Stimulated activated naive B cell treated with anti-CD40 and anti-IgM and Interleukin-4, amounts not matched to agents 10 μg/mL and 1 μg/mL and 100 μg/mL, for 72 hours (primary cell): ENCODE data around the gene POLR1B.

Experiments used
- ATAC-seq, 2 donors: fragments of 150-1000 bp; cut with Tn5 transposase; replicated peaks; 2 replicates each; pipeline ENCODE4 v1.10.0; 2021; ENCODE audit warnings: moderate library complexity in 1 of 2
- DNase-seq: peaks from one replicate; pipeline ENCODE4 v3.0.0; 2021
- H3K27ac Mint-ChIP-seq: one replicate; pipeline ENCODE4 v1.8.0; 2022; ENCODE audit warnings: mild to moderate bottlenecking, mixed read lengths
- H3K27me3 Mint-ChIP-seq, 2 donors: one replicate each; pipeline ENCODE4 v1.8.0; 2022; ENCODE audit warnings: mixed read lengths in 2 of 2
- H3K36me3 Mint-ChIP-seq, 2 donors: one replicate each; pipeline ENCODE4 v1.8.0; 2022; ENCODE audit warnings: mixed read lengths in 2 of 2, mild to moderate bottlenecking in 1 of 2
- H3K4me1 Mint-ChIP-seq, 2 donors: one replicate each; pipeline ENCODE4 v1.8.0; 2022; ENCODE audit warnings: mixed read lengths in 2 of 2, mild to moderate bottlenecking in 1 of 2
- H3K4me3 Mint-ChIP-seq, 2 donors: one replicate each; pipeline ENCODE4 v1.8.0; 2022; ENCODE audit warnings: mild to moderate bottlenecking in 2 of 2, mixed read lengths in 2 of 2, moderate library complexity in 1 of 2
- H3K9me3 Mint-ChIP-seq, 2 donors: one replicate each; pipeline ENCODE4 v1.8.0; 2022; ENCODE audit warnings: mixed read lengths in 2 of 2, mild to moderate bottlenecking in 1 of 2

Gene POLR1B

GRCh38 chr2:112577756-112578155 is 35.5 kb downstream of the POLR1B start:
- no peak for DNase-seq
- H3K4me1 Mint-ChIP-seq: peaks cover 4 to 19% of the 10 kb centered on the region in 2 donors
- no peak for ATAC-seq
- H3K4me3 Mint-ChIP-seq: no peak overlapping the region
- H3K27me3 Mint-ChIP-seq: no peaks in the 10 kb centered on the region
- no peaks in the 10 kb centered on the region for H3K9me3 Mint-ChIP-seq
- H3K27ac Mint-ChIP-seq: no peak overlapping the region
- H3K36me3 Mint-ChIP-seq: peaks cover 27 to 42% of the 10 kb centered on the region in 2 donors

DNA sequence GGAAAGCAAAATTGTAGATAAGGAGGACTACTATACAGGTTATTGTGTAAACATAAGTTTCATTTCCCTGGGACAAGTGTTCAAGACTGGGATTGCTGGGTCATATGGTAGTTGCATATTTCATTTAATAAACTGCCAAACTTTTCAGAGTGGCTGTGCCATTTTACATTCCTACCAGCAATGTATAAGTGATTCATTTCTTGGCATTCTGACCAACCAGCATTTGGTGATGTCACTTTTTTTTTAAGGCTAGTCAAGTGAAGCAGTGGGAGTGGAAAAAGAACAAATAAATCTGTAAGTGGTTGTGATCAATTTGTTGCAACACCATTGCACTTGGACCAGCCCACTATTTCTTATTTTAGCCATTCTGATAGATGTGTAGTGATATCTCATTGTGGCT is 37.0 kb downstream of the POLR1B start:
- DNase-seq: no peak
- no peak for ATAC-seq

DNA sequence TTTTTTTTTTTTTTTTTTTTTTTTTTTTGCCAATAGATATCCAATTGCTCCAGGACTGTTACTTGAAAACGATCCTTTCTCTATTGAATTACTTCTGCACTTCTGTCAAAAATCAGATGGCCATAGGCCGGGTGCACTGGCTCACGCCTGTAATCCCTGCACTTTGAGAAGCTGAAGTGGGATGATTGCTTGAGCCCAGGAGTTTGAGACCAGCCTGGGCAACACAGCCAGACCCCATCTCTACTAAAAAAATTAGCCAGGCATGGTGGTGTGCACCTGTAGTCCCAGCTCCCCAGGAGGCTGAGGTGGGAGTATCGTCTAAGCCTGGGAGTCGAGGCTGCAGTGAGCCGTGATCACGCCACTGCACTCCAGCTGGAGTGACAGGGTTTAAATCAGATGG is 37.8 kb downstream of the POLR1B start:
- no peaks in the 10 kb centered on the region for H3K9me3 Mint-ChIP-seq
- H3K4me3 Mint-ChIP-seq: no peak overlapping the region
- H3K27ac Mint-ChIP-seq: no peak overlapping the region
- peaks cover 16 to 39% of the 10 kb centered on the region in 2 donors for H3K36me3 Mint-ChIP-seq
- H3K27me3 Mint-ChIP-seq: no peaks in the 10 kb centered on the region
- no peak for ATAC-seq
- H3K4me1 Mint-ChIP-seq: peaks cover 12 to 34% of the 10 kb centered on the region in 2 donors
- no peak for DNase-seq

More for the DNA sequence above, 37.0 kb downstream of the POLR1B start:
- peaks cover 10 to 29% of the 10 kb centered on the region in 2 donors for H3K4me1 Mint-ChIP-seq
- no peaks in the 10 kb centered on the region for H3K9me3 Mint-ChIP-seq
- no peak overlapping the region for H3K27ac Mint-ChIP-seq
- H3K27me3 Mint-ChIP-seq: no peaks in the 10 kb centered on the region
- no peak overlapping the region for H3K4me3 Mint-ChIP-seq
- peaks cover 21 to 40% of the 10 kb centered on the region in 2 donors for H3K36me3 Mint-ChIP-seq

- ATAC-seq (peak; percentile 5 to 15), DNase-seq (no peak)
- Mint-ChIP-seq H3K36me3 (peaks cover 14 to 31% of the 10 kb centered on the region in 2 donors), H3K4me3 (no peak overlapping the region), H3K27ac (peak overlapping the region; percentile 20), H3K27me3 (no peaks in the 10 kb centered on the region), H3K4me1 (peaks cover 25 to 50% of the 10 kb centered on the region in 2 donors), H3K9me3 (no peaks in the 10 kb centered on the region)
Observed at GRCh38 chr2:112582314-112582746, 40.1 kb downstream of the POLR1B start.

- Mint-ChIP-seq H3K36me3 (peaks cover 16 to 36% of the 10 kb centered on the region in 2 donors), H3K4me3 (peak overlapping the region; percentile 96 to 98), H3K4me1 (peaks cover 27 to 43% of the 10 kb centered on the region in 2 donors), H3K27ac (peak overlapping the region; percentile 100), H3K9me3 (no peaks in the 10 kb centered on the region), H3K27me3 (no peaks in the 10 kb centered on the region)
- DNase-seq (no peak), ATAC-seq (no peak)
Observed at GRCh38 chr2:112583497-112584133, 41.4 kb downstream of the POLR1B start.

DNA sequence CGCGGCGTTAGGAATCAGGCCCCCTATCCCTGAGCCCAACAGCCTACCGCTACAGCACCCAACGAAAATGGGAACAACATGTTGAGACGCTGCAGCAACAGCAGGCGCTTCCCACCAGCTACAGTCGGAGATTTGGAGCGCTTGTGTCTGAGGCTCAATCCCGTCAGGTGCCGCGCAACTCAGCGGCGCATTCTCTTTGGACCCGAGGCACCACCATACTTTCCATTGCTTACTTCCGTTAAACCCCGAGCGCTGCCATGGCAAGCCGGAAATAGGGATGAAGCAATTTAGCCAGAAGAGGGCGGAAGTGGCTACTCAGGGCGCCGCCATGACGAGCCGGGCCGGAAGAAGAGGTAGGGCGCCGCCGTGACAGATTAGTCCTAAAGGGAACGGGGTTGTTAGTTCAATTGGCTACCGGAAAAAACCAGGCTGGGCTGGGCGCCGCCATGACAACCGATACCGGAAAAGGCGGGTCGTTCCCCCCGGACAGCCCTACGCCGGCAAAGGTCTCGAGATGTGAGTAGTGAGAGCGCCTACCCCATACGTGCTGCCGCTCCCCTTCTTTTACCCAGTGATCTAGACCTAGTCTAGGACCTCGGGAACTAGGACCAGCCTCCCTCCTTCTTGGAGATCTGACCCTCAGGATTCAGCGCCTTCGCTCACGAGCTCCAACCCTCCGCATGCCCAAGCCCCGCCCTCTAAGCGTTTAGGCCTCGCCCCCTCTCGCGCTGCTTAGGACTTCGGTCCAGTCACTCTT is 42.0 kb downstream of the POLR1B start, which contains the start of gene CHCHD5:
Gene CHCHD5, plus strand, starts transcription at position 476 of the 757 bp plus-strand sequence. Its CDS starts 39 bp downstream, at position 515.
- no peaks in the 10 kb centered on the region for H3K27me3 Mint-ChIP-seq
- H3K4me1 Mint-ChIP-seq: peaks cover 27 to 41% of the 10 kb centered on the region in 2 donors
- peaks cover 16 to 40% of the 10 kb centered on the region in 2 donors for H3K36me3 Mint-ChIP-seq
- H3K27ac Mint-ChIP-seq: peak within 1 kb of the TSS; percentile 100
- H3K9me3 Mint-ChIP-seq: no peaks in the 10 kb centered on the region
- DNase-seq (peak; percentile 94), ATAC-seq (peak; percentile 89 to 93)
- H3K4me3 Mint-ChIP-seq: peak within 1 kb of the TSS; percentile 96 to 98

DNA sequence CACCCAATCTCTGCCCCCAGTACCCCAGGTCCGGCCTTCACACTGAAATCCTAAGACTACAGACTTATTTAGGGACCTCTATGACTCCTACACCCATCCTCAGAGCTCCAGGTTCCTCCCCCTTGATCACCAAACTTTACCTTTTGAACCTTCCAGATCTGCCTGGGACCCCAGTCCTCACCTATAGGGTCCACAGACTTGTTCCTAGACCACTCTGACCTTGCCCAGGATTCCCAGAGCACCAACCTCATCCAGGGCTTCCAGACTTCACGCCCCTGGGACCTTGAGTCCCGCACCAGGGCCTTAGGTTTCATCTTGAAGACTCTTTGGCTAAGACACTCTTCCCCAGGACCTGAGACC is 42.6 kb downstream of the POLR1B start:
- Mint-ChIP-seq H3K27me3 (no peaks in the 10 kb centered on the region), H3K4me3 (peak overlapping the region; percentile 96 to 98), H3K27ac (peak overlapping the region; percentile 100), H3K4me1 (peaks cover 27 to 39% of the 10 kb centered on the region in 2 donors), H3K9me3 (no peaks in the 10 kb centered on the region), H3K36me3 (peaks cover 16 to 40% of the 10 kb centered on the region in 2 donors)
- DNase-seq (no peak), ATAC-seq (no peak)

- no peaks in the 10 kb centered on the region for H3K27me3 Mint-ChIP-seq
- no peaks in the 10 kb centered on the region for H3K9me3 Mint-ChIP-seq
- H3K36me3 Mint-ChIP-seq: peaks cover 19 to 36% of the 10 kb centered on the region in 2 donors
- H3K4me1 Mint-ChIP-seq: peaks cover 27 to 39% of the 10 kb centered on the region in 2 donors
- no peak for DNase-seq
- peak overlapping the region; percentile 100 for H3K27ac Mint-ChIP-seq
- ATAC-seq: no peak
- peak overlapping the region; percentile 96 to 98 for H3K4me3 Mint-ChIP-seq
Observed at GRCh38 chr2:112585400-112585799, 43.1 kb downstream of the POLR1B start.

DNA sequence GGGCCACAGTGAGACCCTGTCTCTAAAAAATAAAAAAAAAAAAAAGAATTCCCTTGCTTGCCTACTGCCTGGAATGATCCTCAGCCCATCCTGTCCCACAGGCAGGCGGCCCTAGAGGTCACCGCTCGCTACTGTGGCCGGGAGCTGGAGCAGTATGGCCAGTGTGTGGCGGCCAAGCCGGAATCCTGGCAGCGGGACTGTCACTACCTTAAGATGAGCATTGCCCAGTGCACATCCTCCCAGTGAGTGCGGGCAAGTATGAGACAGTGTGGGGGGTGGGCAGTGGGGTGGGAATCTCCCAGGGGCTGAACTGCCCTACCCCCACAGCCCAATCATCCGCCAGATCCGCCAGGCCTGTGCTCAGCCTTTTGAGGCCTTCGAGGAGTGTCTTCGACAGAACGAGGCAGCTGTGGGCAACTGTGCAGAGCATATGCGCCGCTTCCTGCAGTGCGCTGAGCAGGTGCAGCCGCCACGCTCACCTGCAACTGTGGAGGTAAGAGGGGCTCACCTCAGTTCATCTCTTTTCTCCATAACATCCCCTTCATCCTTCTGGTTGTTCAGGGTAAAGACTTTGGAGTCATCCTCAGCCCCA is 43.7 kb downstream of the POLR1B start:
- Mint-ChIP-seq H3K4me1 (peaks cover 27 to 39% of the 10 kb centered on the region in 2 donors), H3K4me3 (peak overlapping the region; percentile 39 to 96), H3K9me3 (no peaks in the 10 kb centered on the region), H3K36me3 (peaks cover 20 to 34% of the 10 kb centered on the region in 2 donors), H3K27me3 (no peaks in the 10 kb centered on the region), H3K27ac (no peak overlapping the region)
- no peak for DNase-seq
- ATAC-seq: no peak

DNA sequence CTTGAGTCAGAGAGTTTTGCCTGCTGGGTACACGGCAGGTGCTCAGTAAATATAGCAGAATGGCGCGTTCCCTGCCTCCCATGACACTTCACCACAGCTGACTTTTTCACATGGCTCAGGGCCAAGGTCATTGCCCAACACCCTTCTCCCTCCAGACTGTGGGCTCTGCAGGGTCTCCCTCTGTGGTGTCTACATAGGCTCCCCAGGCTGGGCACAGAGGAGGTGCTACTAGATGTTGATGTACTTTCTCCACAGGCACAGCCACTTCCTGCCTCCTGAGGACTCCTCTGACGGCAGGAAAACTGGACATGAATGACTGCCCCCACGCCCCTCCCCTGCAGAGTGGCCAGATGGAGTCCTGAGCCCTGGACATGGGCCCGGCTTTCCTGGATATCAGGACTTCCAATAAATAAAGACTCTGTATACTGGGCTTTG is 46.4 kb downstream of the POLR1B start:
- Mint-ChIP-seq H3K4me1 (peaks cover 17 to 22% of the 10 kb centered on the region in 2 donors), H3K36me3 (peaks cover 23 to 40% of the 10 kb centered on the region in 2 donors), H3K27ac (no peak overlapping the region), H3K27me3 (no peaks in the 10 kb centered on the region), H3K4me3 (no peak overlapping the region), H3K9me3 (no peaks in the 10 kb centered on the region)
- no peak for DNase-seq
- ATAC-seq: no peak

DNA sequence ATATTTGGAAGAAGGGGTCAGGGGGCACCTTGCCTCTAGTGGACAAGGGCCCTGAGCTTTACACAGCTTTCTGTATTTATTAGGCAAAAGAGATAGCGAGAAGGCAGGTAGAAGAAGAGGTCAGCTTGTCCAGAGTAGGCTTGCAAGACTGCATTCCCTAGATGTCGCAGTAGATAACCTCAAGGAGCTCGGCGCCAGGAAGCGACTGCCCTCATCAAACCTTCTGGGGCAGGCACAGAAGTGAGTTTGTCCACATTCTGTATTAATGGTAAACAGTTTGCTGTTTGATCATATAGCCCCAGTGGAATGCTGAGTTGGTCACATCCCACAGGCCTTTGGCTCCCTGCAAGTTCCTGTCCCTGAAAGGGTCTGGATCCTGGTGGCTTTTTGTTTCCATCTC is 49.1 kb downstream of the POLR1B start:
- peaks cover 8% of the 10 kb centered on the region in 2 donors for H3K4me1 Mint-ChIP-seq
- ATAC-seq (no peak), DNase-seq (no peak)
- H3K27me3 Mint-ChIP-seq: no peaks in the 10 kb centered on the region
- no peaks in the 10 kb centered on the region for H3K9me3 Mint-ChIP-seq
- H3K36me3 Mint-ChIP-seq: peaks cover 23 to 36% of the 10 kb centered on the region in 2 donors
- H3K27ac Mint-ChIP-seq: no peak overlapping the region
- no peak overlapping the region for H3K4me3 Mint-ChIP-seq

DNA sequence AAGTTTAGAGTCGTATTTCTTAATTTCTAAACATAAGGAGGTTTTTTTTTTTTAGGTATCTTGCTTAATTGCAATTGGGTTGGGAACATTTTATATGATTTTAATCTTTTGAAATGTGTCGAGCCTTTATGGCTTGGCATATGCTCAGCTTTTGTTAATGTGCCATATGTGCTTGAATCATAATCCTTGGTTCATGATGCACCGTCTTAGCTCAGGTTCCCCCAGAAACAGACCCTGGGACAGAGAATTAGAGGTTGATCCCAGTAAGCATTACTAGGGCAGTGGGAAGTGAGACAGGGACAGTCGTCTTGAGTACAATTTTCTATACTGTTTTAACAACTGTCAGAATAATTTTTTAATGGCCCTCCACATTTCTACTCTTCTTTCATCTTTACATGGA is 51.5 kb downstream of the POLR1B start:
- no peak overlapping the region for H3K27ac Mint-ChIP-seq
- H3K4me1 Mint-ChIP-seq: no peaks in the 10 kb centered on the region
- no peak overlapping the region for H3K4me3 Mint-ChIP-seq
- no peaks in the 10 kb centered on the region for H3K27me3 Mint-ChIP-seq
- ATAC-seq: no peak
- no peaks in the 10 kb centered on the region for H3K9me3 Mint-ChIP-seq
- no peak for DNase-seq
- peaks cover 9 to 16% of the 10 kb centered on the region in 2 donors for H3K36me3 Mint-ChIP-seq

GRCh38 chr2:112597537-112598322 is 55.5 kb downstream of the POLR1B start:
- H3K9me3 Mint-ChIP-seq: no peaks in the 10 kb centered on the region
- H3K4me1 Mint-ChIP-seq: peaks cover 4 to 8% of the 10 kb centered on the region in 2 donors
- ATAC-seq (no peak), DNase-seq (no peak)
- no peak overlapping the region for H3K27ac Mint-ChIP-seq
- no peak overlapping the region for H3K4me3 Mint-ChIP-seq
- peaks cover 5 to 6% of the 10 kb centered on the region in 2 donors for H3K36me3 Mint-ChIP-seq
- H3K27me3 Mint-ChIP-seq: no peaks in the 10 kb centered on the region

DNA sequence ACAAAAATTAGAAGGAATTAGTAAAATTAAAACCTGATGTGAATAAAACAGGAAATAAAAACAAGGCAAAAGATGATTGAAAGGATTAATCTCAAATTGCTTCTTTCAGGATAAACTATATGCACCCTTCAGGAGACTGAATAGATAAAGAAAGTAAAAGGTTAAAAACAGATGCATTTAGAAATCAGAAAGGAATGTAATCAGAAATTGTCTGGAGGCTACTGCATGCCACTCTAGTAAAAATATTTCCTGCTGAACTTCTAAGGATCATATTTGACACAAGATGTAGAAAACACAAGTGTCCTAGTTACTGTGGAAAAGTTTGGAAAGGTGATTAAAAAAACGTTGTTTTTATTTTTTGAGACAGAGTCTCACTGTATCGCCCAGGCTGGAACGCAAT is 58.4 kb downstream of the POLR1B start:
- Mint-ChIP-seq H3K36me3 (no peaks in the 10 kb centered on the region), H3K9me3 (no peaks in the 10 kb centered on the region), H3K27ac (no peak overlapping the region), H3K4me1 (peaks cover 4 to 8% of the 10 kb centered on the region in 2 donors), H3K4me3 (no peak overlapping the region), H3K27me3 (no peaks in the 10 kb centered on the region)
- no peak for DNase-seq
- ATAC-seq: no peak
